HG02884 (cell line): ENCODE results near the gene MATN1.
"Not testable (repeated sequence)": the region's sequence is repeated elsewhere in the genome, so short reads cannot be mapped to it uniquely, and the experiment has no call there.

ENCODE experiments used
- ATAC-seq: cut with Tn5 transposase; IDR thresholded peaks from one replicate; pipeline ENCODE4 v1.9.1; 2021; ENCODE audit warnings: mild to moderate bottlenecking, moderate library complexity; ENCODE audit not compliant: unreplicated experiment

The MATN1 gene

GRCh38 chr1:30723331-30723755, at the start of gene MATN1:
Gene MATN1 (minus strand): TSS chr1:30723585. CDS start chr1:30723551, 34 bp downstream.
- no peak for ATAC-seq

- no peak for ATAC-seq
These were observed 47.6 kb upstream of the MATN1 start for GRCh38 chr1:30771005-30771404.

GRCh38 chr1:30770150-30770549, 46.8 kb upstream of the MATN1 start:
- no peak for ATAC-seq

GRCh38 chr1:30768830-30769718, 45.7 kb upstream of the MATN1 start:
- no peak for ATAC-seq

GRCh38 chr1:30768159-30768829, 44.9 kb upstream of the MATN1 start:
- no peak for ATAC-seq

GRCh38 chr1:30766948-30767347, 43.6 kb upstream of the MATN1 start:
- ATAC-seq: not testable (repeated sequence)

- ATAC-seq: no peak
These were observed 42.4 kb upstream of the MATN1 start for GRCh38 chr1:30765556-30766434.

- no peak for ATAC-seq
These were observed 41.7 kb upstream of the MATN1 start for GRCh38 chr1:30764939-30765555.

GRCh38 chr1:30764396-30764795, 41.0 kb upstream of the MATN1 start:
- no peak for ATAC-seq

- no peak for ATAC-seq
These were observed 40.4 kb upstream of the MATN1 start for GRCh38 chr1:30763651-30764248.

GRCh38 chr1:30762930-30763650, 39.7 kb upstream of the MATN1 start:
- no peak for ATAC-seq

GRCh38 chr1:30762152-30762929, 39.0 kb upstream of the MATN1 start:
- ATAC-seq: no peak

- no peak for ATAC-seq
These were observed 38.2 kb upstream of the MATN1 start for GRCh38 chr1:30761381-30762151.

- ATAC-seq: no peak
These were observed 37.4 kb upstream of the MATN1 start for GRCh38 chr1:30760596-30761324.

- no peak for ATAC-seq
These were observed 36.4 kb upstream of the MATN1 start for GRCh38 chr1:30759718-30760281.

GRCh38 chr1:30758785-30759380, 35.5 kb upstream of the MATN1 start:
- ATAC-seq: no peak
